Adrenal gland (tissue), 5 donors: ENCODE measurements around the gene ITGB5.

Experiments used
- CTCF ChIP-seq, 6 experiments: fragments of 450-650 bp in 4 of 6; fragments of 200-600 bp in 2 of 6; sonication (generic) in 1 of 6; IDR thresholded peaks; 1 replicate in 5 of 6; 2 replicates in 1 of 6; pipeline versions ENCODE4 v1.5.1 to v1.8.0; 2016 to 2021; ENCODE audit warnings: antibody characterized with exemption in 6 of 6, mild to moderate bottlenecking in 2 of 6, moderate library complexity in 1 of 6
- POLR2A ChIP-seq, 2 donors: fragments of 450-650 bp; IDR thresholded peaks; one replicate each; pipeline ENCODE4 v1.6.1; 2017; ENCODE audit warnings: antibody characterized with exemption in 2 of 2, mild to moderate bottlenecking in 2 of 2, moderate library complexity in 1 of 2
- donor health status: DM: no; HTN: no; CAD: no.

GRCh38 chr3:124928333-124929202 lies 41.4 kb upstream of the ITGB5 start:
- TF ChIP-seq CTCF (IDR thresholded peaks at IDR 0.05) (peak; percentile 58 to 85 (median 76)), POLR2A (IDR thresholded peaks at IDR 0.05) (no peak)
